Measurements from ENCODE around the gene C2orf80.
"Not testable (repeated sequence)": the region's sequence is repeated elsewhere in the genome, so short reads cannot be mapped to it uniquely, and the experiment has no call there.

The C2orf80 gene

DNA sequence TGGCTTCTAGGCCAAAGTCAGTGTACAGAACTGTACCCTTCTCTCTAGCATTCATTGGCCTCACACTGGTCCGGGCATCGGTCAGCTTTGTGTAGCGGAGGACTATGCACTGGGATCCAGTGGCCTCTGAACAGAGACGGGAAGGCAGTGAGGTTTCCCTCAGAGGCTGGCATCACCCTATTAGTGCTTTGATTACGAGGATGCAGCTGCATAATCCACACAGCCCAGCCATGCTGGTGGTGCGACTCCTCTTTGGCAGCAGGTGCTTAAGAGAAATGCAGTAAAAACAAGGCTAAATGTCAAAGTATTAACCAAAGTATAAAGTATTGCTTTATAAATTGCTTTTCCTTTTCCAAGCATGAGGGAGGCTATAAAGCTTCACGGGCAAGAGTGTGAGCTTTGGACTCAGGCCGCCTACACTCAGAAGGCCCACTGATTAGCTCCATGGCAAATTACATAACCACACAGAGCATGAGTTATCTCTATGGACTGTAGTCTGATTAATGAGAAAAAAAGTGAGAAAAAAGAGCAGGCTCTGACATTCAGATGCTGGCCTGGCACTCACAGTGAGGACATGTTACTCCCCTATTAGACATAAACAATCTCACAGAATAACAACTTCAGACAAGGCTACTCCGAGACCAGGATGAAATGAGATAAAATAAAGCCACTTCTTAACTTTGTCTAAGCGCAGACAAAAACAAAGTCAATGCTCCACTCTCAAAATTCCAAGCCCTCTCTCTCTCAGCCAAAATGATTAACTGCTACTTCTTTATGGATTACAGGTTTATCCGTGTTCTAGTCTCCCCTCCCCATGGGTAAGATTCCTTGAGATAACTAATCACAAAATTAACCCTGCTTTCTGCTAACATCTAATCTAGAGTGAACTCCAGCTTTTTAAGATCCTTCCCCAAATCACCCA is 53.8 kb downstream of the C2orf80 start:
- no peak for DNase-seq (ENCODE audit: low read depth in 2 of 2)

DNA sequence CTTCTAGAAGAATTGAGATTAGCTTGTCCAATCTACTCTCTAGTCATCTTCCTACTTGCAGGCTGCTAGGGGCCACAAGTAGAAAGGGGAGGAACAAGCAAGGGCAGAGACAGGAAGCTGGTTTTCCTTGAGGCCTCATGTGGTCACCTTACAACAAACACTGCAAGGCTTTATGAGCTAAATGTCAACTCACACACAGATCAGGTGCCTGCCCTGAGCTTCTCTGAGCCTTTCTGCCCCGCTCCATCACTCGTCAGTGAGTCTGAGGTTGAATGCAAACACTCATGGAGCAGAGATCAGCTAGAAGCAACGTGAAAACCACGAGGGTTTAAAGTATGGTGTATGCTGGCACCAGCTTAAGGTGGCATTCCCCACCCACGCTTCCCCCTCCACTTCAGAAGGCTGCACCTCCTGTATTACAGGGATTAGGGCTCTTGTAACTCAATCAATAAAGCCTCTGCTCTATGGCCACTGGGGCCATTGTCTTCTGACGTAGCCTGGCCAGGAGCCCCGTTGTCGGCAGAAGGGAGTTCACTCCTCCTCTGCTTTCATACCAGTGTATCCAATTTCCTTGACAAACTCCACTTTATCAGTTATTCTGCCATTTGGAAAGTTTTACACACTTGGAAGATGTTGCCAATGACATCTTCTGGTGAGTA is 54.8 kb downstream of the C2orf80 start:
- peak in 1 of 2 donors; percentile 2 for DNase-seq (ENCODE audit: low read depth in 2 of 2)

DNA sequence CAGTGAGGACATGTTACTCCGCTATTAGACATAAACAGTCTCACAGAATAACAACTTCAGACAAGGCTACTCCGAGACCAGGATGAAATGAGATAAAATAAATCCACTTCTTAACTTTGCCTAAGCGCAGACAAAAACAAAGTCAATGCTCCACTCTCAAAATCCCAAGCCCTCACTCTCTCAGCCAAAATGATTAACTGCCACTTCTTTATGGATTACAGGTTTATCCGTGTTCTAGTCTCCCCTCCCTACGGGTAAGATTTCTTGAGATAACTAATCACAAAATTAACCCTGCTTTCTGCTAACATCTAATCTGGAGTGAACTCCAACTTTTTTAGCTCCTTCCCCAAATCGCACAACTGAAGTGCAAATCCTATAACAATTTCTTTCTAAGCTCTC is 59.1 kb downstream of the C2orf80 start:
- DNase-seq (ENCODE audit: low read depth in 2 of 2): no peak

DNA sequence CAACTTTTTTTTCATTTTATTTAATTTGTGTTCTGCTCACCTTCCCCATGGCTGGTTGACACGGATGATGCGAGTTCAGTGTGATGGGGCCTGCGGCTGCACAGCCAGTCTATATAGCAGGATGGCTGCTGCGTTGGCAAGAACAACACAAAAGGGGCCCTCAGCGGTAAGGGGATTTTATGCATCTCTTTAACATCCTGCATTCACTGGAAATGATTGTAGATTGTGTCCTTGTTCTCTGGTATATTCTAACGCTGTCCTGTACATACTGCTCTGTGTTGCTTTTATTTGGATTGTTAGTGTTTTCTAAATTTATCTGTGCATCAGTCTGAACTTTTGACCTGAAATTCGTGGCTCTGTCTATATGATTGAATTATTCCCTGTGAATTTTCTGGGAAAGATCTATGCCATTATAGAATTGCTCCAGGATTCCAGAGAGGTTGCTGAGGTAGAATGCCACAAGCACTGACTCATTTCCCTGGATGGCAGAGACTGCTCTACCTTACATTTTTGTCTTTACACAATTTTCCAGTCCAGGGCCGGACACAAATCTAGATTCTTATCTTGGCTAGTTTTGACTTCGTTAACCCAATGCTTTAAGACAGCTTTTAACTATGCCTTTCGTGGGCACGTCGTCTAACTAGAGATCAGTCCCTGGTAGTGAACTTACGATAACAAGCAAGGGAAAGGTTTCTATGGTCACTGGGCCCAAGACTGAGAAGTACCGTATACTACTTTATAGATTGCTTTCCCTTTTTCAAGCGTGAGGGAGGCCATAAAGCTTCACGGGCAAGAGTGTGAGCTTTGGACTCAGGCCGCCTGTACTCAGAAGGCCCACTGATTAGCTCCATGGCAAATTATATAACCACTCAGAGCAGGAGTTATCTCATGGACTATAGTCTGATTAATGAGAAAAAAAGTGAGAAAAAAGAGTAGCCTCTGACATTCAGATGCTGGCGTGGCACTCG is 59.8 kb downstream of the C2orf80 start, which contains the start of gene CRYGC:
CRYGC (minus strand) TSS at position 85 of the 968 bp plus-strand sequence; CDS start at position 49, 36 bp downstream.
- no peak for DNase-seq (ENCODE audit: low read depth in 2 of 2)

DNA sequence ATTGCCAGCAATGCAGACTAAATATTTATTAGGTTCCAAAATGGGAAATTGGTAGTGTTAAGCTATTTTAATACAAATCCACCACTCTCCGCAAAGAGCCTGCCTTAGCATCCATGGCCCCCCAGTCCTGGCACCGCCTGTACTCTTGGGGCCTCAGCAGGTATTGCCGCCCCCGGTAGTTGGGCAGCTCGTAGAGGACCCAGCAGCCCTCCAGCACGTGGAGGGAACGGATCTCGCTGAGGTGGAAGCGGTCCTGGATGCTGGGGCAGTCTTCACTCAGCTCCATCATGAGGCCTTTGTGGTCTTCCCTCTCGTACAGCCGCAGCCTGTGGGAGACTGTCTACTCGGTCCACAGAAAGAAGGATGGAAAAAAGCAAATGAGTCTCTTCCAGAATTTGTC is 61.7 kb downstream of the C2orf80 start:
- no peak for DNase-seq (ENCODE audit: low read depth in 2 of 2)

DNA sequence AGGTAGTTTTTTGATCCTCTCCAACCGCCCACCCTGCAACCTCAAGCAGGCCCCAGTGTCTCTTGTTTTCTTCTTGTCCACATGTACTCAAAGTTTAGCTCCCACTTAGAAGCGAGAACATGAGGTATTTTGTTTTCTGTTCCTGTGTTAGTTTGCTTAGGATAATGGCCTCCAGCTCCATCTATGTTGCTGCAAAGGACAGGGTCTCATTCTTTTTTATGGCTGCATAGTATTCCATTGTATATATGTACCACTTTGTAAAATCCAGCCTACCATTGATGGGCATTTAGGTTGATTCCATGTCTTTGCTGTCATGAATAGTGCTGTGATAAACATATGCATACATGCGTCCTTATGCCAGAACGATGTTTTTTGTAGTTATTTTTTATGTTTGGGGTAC is 62.7 kb downstream of the C2orf80 start:
- DNase-seq (ENCODE audit: low read depth in 2 of 2): no peak

DNA sequence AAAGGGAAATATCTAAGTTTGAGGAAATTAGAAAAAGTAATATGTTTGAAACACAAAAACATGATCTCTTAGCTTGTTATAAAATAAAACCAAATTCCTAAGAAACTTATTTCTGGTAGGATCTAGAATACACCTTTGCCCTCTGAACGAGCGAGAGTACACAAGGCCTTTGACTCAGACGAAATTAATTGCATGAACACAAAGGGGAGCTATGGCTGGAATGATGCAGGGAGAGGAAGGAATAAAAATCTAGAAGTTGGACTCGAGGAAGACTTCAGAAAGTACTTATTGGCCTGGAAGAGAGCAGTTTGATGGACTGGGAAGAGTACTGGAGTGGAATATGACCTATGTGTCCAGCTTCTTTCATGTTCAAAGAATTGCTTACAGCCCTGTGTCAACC is 64.6 kb downstream of the C2orf80 start:
- no peak for DNase-seq (ENCODE audit: low read depth in 2 of 2)

DNA sequence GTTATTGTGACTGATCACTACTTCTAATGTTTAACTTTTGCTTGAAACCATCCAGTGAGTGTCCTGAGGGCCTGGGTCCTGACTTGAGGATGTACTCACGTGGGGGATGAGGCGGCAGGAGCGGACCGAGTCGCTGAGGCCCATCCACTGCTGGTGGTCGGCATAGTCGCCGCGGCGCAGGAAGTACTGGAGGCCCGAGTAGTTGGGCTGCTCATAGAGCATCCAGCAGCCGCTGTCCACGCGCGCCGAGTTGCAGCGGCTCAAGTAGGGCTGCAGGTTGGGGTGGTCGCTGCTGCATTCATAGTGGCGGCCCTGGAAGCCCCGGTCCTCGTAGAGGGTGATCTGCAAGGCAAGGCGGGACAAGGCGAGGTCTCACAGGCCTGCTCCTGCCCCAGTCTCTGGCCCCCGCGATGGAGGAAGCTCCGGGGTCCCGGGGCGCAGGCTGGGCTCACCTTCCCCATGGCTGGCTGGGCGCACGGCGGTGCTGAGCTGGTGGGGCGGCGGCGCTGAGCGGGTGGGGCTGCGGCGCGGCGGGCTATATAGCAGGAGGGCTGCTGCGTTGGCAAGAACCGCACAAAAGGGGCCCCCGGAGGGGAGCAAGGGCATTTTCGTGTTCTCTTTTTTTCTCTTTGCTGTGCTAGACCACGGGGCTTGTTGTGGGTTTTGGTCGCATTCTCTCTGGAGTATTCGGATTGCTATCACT is 65.7 kb downstream of the C2orf80 start, which contains the start of gene CRYGD:
CRYGD (minus strand) TSS at position 512 of the 703 bp plus-strand sequence; CDS start at position 461, 51 bp downstream.
- not testable (repeated sequence) for DNase-seq (ENCODE audit: low read depth in 2 of 2)

DNA sequence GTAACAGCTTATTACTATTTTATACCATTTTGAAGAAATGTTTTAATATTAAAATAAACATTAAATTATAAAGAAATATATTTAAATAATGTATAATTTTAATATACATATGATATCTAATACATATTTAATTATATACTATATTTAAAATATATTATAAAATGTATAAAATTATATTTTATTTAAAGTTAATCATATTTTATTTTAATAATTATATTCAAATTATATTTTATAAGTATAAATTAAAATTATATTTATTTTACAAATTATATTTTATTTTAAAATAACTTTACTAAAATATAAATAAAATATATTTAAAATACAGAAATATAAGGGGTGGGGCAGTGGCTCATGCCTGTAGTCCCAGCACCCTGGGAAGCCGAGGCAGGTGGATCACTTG is 67.6 kb downstream of the C2orf80 start:
- DNase-seq (ENCODE audit: low read depth in 2 of 2): no peak

DNA sequence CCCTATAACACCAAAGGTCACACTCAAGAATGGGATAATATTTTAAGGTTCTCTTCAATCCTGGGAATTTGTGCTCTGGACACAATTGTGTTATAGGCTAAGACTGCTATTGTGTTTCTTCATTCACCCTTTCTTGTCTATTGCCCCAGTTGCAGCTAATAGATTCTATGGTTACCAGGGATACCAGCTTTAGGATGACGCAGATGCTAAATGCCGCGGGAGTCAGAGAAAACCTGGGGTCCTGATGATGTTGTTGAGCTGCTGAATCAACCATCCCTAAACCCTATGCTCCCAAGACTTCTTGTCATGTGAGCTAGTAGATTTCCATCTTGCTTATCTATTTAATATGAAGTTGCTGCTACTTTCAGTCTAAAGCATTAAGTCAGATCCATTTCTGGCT is 70.9 kb downstream of the C2orf80 start:
- DNase-seq (ENCODE audit: low read depth in 2 of 2): no peak

DNA sequence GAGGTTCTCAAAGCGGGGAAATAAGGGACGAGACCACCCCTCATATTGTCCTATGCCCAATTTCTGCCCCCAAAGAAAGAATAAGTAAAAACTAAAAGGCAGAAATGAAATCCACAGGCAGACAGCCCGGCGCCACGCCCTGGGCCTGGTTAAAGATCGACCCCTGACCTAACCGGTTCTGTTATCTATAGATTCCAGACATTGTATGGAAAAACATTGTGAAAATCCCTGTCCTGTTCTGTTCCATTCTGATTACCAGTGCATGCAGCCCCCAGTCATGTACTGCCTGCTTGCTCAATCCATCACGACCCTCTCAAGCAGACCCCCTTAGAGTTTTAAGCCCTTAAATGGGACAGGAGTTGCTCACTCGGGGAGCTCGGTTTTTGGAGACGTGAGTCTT is 72.4 kb downstream of the C2orf80 start:
- not testable (repeated sequence) for DNase-seq (ENCODE audit: low read depth in 2 of 2)

Data from stimulated activated CD8-positive, alpha-beta memory T cell treated with anti-CD3 and anti-CD28 coated beads, Interleukin-15, amount 100 ng/mL, for 48 hours (primary cell).